Right cardiac atrium (tissue), 5 donors: ENCODE results near the gene MCCC2. TPM values are rescaled to one million over a fixed set of nuclear protein-coding genes. Genes with fewer than 3 reads are reported as not detected.
A peak's percentile ranks its signal among the peaks of the same experiment; 100 is the strongest.
"Not testable (repeated sequence)": the region's sequence is repeated elsewhere in the genome, so short reads cannot be mapped to it uniquely, and the experiment has no call there.

ENCODE experiments used
- ATAC-seq, 2 donors: fragments of 200-7000 bp; cut with Tn5 transposase; one replicate each; pipeline versions ENCODE4 v1.8.0 to v1.9.1; 2020; ENCODE audit warnings: moderate library complexity in 2 of 2, mild to moderate bottlenecking in 1 of 2
- DNase-seq, 3 donors: peaks; one replicate each; pipeline ENCODE4 v3.0.0-alpha.2; 2020
- H3K27ac ChIP-seq: one replicate; pipeline ENCODE4 v1.5.1; 2013; ENCODE audit warnings: mild to moderate bottlenecking, low read length, control low read depth, moderate library complexity
- H3K27me3 ChIP-seq: one replicate; pipeline ENCODE4 v1.6.1; 2013; ENCODE audit not compliant: control insufficient read depth, insufficient read depth
- H3K4me1 ChIP-seq: one replicate; pipeline ENCODE4 v1.6.1; 2013; ENCODE audit warnings: low read length; ENCODE audit not compliant: control insufficient read depth, insufficient read depth
- H3K4me3 ChIP-seq: one replicate; pipeline ENCODE4 v1.5.1; 2013; ENCODE audit warnings: low read length, control low read depth
- H3K9me3 ChIP-seq: one replicate; pipeline ENCODE4 v1.6.1; 2013; ENCODE audit warnings: low read length; ENCODE audit not compliant: control insufficient read depth
- WGBS: extraction: QIAGEN DNeasy Blood & Tissue Kit; methylation state at CpG from one replicate; pipeline ENCODE4 v1.1.7; 2013; 5-methylcytosine and 5-hydroxymethylcytosine counted together
- intact Hi-C, 4 donors: fragments of 100-400 bp; cut with DNase I; formaldehyde crosslinking; loops; one replicate each; pipeline versions ENCODE4 v1.11.0 to v1.14.0; 2022 to 2023
- polyA plus RNA-seq: library from polyadenylated mRNA; stranded (reverse); fragments of 200-250 nt; gene quantifications from one replicate; pipeline ENCODE4 v1.2.3, GENCODE V29; 2013
- total RNA-seq, 4 donors: library from RNA; stranded (reverse); fragmentation: NEBNext Ultra II Directional; extraction: Animal tissue kit (Norgen Biotek cat#: 25700); gene quantifications; one replicate each; pipeline ENCODE4 v1.2.1, GENCODE V29; 2021
- donor health status: healthy with polysubstance abuse.
- donor health status: DM: no; HTN: yes; CAD: no.
- donor health status: DM: no; HTN: no; CAD: no.
- donor health status: DM: no; HTN: yes; CAD: no; lungs with severe emphysema.
- donor health status: DM: yes; HTN: yes; CAD: no.

The MCCC2 gene
- total and polyA plus RNA-seq, 5 donors: 47.1 to 71.8 (median 52.7) TPM

DNA sequence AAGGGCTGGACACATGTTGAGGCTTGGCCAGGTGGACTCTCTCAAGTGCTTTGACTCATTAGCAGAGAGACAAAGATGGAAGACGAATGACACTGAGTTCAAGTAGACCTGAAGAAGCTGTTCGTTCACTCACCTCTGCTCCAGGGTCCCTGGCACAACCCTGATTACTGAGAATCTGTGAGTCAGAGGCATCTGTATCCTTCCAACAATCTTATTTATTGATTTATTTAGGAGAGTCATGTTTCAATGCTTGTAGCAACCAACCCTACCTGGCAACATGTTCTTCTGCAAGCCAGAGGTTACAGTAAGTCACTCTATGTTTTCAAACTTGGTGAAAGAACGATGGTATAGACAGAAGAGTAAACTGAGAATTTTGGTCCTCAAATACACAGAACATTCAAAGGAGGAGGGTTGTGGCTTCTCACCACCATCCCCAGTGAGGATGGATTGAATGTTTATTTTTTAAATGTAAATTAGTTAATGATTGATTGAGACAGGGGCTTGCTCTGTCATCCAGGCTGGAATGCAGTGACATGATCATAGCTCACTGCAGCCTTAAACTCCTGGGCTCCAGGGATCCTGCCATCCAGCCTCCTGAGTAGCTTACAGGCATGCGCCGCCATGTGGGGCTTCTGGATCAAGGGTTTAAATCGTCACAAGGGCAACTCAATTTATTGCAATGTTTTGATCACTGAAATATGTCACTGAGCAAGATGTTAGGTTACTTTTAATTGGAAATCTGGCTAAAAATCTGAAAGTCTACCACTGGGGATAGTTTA lies 76.2 kb downstream of the MCCC2 start:
- WGBS: 85% methylated on average over 6 of the region's 6 CpGs
- DNase-seq: peak in 1 of 3 donors; percentile 25
- Histone ChIP-seq H3K4me3 (no peak overlapping the region), H3K27me3 (no peaks in the 10 kb centered on the region), H3K4me1 (no peaks in the 10 kb centered on the region), H3K27ac (no peak overlapping the region), H3K9me3 (no peaks in the 10 kb centered on the region)
- no peak for ATAC-seq
- intact Hi-C loops: no loop called here

GRCh38 chr5:71664615-71665014 lies 77.5 kb downstream of the MCCC2 start:
- H3K27me3 ChIP-seq, H3K4me1 ChIP-seq, H3K9me3 ChIP-seq, H3K27ac ChIP-seq, ATAC-seq, H3K4me3 ChIP-seq, DNase-seq, intact Hi-C loops: not testable (repeated sequence)
- 97% methylated on average over 3 of the region's 3 CpGs for WGBS

GRCh38 chr5:71666321-71666720 lies 79.2 kb downstream of the MCCC2 start:
- no peaks in the 10 kb centered on the region for H3K9me3 ChIP-seq
- 52% methylated on average over 2 of the region's 2 CpGs for WGBS
- no peak overlapping the region for H3K4me3 ChIP-seq
- H3K27me3 ChIP-seq: no peaks in the 10 kb centered on the region
- no peak overlapping the region for H3K27ac ChIP-seq
- H3K4me1 ChIP-seq: no peaks in the 10 kb centered on the region
- DNase-seq (no peak), ATAC-seq (no peak)
- intact Hi-C loops: no loop called here

DNA sequence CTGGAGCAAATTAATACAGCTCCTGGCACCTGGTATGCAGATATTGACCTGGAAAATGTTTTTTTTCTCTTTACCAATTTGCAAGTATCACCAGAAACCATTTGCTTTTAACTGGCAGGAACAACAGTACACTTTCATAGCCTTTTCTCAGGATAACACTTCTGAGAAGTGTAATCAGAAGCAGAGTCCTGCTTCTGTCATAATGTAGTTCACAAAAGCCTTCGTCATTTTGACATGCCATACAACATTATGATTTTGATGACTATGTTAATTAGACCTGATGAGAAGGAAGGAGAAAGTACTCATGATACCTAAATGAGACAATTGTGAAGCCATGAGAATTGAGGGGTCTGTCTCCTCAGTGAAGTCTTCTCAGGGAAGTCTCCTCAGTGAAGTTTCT lies 90.8 kb downstream of the MCCC2 start:
- no peak overlapping the region for H3K27ac ChIP-seq
- H3K4me3 ChIP-seq: no peak overlapping the region
- no peaks in the 10 kb centered on the region for H3K9me3 ChIP-seq
- ATAC-seq (no peak), DNase-seq (no peak)
- intact Hi-C loops: no loop called here
- H3K27me3 ChIP-seq: no peaks in the 10 kb centered on the region
- 80% methylated on average over 1 of the region's 1 CpG for WGBS
- H3K4me1 ChIP-seq: no peaks in the 10 kb centered on the region

DNA sequence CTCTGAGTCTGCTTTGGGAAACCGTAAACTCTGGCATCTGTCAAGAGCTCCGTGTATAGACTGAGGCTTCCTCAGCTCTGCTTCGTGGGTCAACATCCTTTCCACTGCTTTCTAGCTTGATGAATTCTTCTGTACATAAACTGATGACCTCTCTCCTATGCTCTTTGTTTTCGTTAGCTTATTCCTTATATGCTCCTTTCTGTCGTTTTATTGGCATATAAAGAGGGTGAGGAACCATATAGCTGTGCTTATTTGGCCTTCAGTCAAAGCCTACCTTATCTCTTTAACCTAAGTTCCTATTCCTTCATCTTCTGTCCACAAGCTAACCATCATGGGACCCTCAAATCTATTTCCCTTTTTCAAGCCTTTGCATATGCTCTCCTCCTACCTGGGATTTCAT lies 92.6 kb downstream of the MCCC2 start:
- intact Hi-C loops: no loop called here
- Histone ChIP-seq H3K9me3 (no peaks in the 10 kb centered on the region), H3K27ac (no peak overlapping the region), H3K27me3 (no peaks in the 10 kb centered on the region), H3K4me1 (no peaks in the 10 kb centered on the region), H3K4me3 (no peak overlapping the region)
- DNase-seq (no peak), ATAC-seq (no peak)
- 72% methylated on average over 5 of the region's 5 CpGs for WGBS

GRCh38 chr5:71680510-71680909 lies 93.4 kb downstream of the MCCC2 start:
- no peak overlapping the region for H3K4me3 ChIP-seq
- DNase-seq: no peak
- H3K9me3 ChIP-seq: no peaks in the 10 kb centered on the region
- H3K4me1 ChIP-seq: no peaks in the 10 kb centered on the region
- WGBS: 95% methylated on average over 2 of the region's 2 CpGs
- no peaks in the 10 kb centered on the region for H3K27me3 ChIP-seq
- no peak overlapping the region for H3K27ac ChIP-seq
- intact Hi-C loops: no loop called here
- ATAC-seq: no peak

DNA sequence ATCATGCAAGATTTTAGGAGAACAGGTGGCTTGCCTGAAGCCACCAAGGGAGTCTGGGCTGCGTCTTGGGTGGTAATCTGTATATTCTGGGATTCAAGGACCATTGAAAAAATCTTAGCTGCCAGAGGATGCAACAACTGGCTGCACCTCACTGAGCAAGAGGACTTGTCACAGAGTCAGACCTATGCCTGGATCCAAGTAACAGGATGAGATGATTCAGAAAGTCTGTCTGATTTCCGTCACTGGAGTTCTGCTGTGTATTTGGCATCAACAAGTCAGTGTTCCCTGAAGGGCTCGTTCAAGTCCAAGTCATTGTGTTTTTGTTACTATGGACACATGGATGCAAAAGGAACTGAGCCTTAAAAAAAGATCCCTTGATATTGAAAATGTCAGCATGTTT lies 94.2 kb downstream of the MCCC2 start:
- intact Hi-C loops: no loop called here
- DNase-seq: no peak
- 43% methylated on average over 3 of the region's 3 CpGs for WGBS
- H3K4me3 ChIP-seq: no peak overlapping the region
- no peak overlapping the region for H3K27ac ChIP-seq
- no peaks in the 10 kb centered on the region for H3K4me1 ChIP-seq
- ATAC-seq: no peak
- H3K9me3 ChIP-seq: no peaks in the 10 kb centered on the region
- H3K27me3 ChIP-seq: no peaks in the 10 kb centered on the region

- no peaks in the 10 kb centered on the region for H3K27me3 ChIP-seq
- no peaks in the 10 kb centered on the region for H3K4me1 ChIP-seq
- H3K9me3 ChIP-seq: no peaks in the 10 kb centered on the region
- 91% methylated on average over 2 of the region's 2 CpGs for WGBS
- DNase-seq (no peak), ATAC-seq (no peak)
- no peak overlapping the region for H3K4me3 ChIP-seq
- H3K27ac ChIP-seq: no peak overlapping the region
- intact Hi-C loops: no loop called here
Observed at GRCh38 chr5:71684309-71684708, 97.2 kb downstream of the MCCC2 start.

GRCh38 chr5:71693828-71694427 lies 106.8 kb downstream of the MCCC2 start:
- H3K4me3 ChIP-seq: no peak overlapping the region
- no peaks in the 10 kb centered on the region for H3K9me3 ChIP-seq
- peaks cover 4% of the 10 kb centered on the region for H3K4me1 ChIP-seq
- ATAC-seq: no peak
- H3K27ac ChIP-seq: no peak overlapping the region
- no peak for DNase-seq
- 26% methylated on average over 7 of the region's 7 CpGs for WGBS
- H3K27me3 ChIP-seq: no peaks in the 10 kb centered on the region
- intact Hi-C loops: no loop called here

DNA sequence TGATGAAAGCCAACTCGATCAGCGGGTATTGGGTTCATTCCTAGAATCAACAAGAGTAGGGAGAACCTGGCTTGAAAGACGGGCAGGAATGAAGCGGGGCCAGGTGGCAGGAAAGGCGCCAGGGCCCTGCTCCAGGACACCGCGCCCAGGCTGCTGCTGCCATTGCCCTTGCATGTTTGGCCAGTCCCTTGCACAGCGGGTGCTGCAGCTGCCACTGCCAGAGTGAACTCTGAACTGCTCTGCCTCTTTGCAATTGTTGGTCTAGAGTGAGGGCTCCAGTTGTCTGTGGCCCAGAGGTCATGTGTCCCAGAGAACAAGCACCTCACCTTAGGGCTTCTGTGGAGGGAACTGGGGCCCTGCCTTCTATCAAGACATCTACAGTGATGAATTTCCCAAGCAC lies 107.9 kb downstream of the MCCC2 start:
- ATAC-seq (no peak), DNase-seq (no peak)
- intact Hi-C loops: no loop called here

GRCh38 chr5:71695595-71695994 lies 108.5 kb downstream of the MCCC2 start:
- H3K27ac ChIP-seq: no peak overlapping the region
- H3K4me1 ChIP-seq: peaks cover 4% of the 10 kb centered on the region
- no peaks in the 10 kb centered on the region for H3K27me3 ChIP-seq
- intact Hi-C loops: no loop called here
- no peaks in the 10 kb centered on the region for H3K9me3 ChIP-seq
- DNase-seq: no peak
- H3K4me3 ChIP-seq: no peak overlapping the region
- no peak for ATAC-seq

More for the DNA sequence above, 107.9 kb downstream of the MCCC2 start:
- WGBS: 95% methylated on average over 8 of the region's 8 CpGs
- H3K9me3 ChIP-seq: no peaks in the 10 kb centered on the region
- H3K4me1 ChIP-seq: peaks cover 4% of the 10 kb centered on the region
- H3K4me3 ChIP-seq: no peak overlapping the region
- no peak overlapping the region for H3K27ac ChIP-seq
- H3K27me3 ChIP-seq: no peaks in the 10 kb centered on the region
